Stimulated activated memory B cell treated with anti-CD40 and anti-IgM and Interleukin-4, amounts not matched to agents 10 μg/mL and 1 μg/mL and 100 μg/mL, for 72 hours (primary cell): ENCODE measurements around the gene SLIT1.
A peak's percentile ranks its signal among the peaks of the same experiment; 100 is the strongest.

Experiments used
- ATAC-seq: fragments of 150-1000 bp; cut with Tn5 transposase; 2 replicates; pipeline ENCODE4 v1.10.0; 2021
- H3K27ac Mint-ChIP-seq: one replicate; pipeline ENCODE4 v1.8.0; 2022; ENCODE audit warnings: mild to moderate bottlenecking, mixed read lengths
- H3K27me3 Mint-ChIP-seq: one replicate; pipeline ENCODE4 v1.8.0; 2022; ENCODE audit warnings: mixed read lengths
- H3K36me3 Mint-ChIP-seq: one replicate; pipeline ENCODE4 v1.8.0; 2022; ENCODE audit warnings: mixed read lengths
- H3K4me1 Mint-ChIP-seq: one replicate; pipeline ENCODE4 v1.8.0; 2022; ENCODE audit warnings: mixed read lengths
- H3K4me3 Mint-ChIP-seq: one replicate; pipeline ENCODE4 v1.8.0; 2022; ENCODE audit warnings: mild to moderate bottlenecking, moderate library complexity, mixed read lengths
- H3K9me3 Mint-ChIP-seq: one replicate; pipeline ENCODE4 v1.8.0; 2022; ENCODE audit warnings: mixed read lengths

SLIT1 gene

DNA sequence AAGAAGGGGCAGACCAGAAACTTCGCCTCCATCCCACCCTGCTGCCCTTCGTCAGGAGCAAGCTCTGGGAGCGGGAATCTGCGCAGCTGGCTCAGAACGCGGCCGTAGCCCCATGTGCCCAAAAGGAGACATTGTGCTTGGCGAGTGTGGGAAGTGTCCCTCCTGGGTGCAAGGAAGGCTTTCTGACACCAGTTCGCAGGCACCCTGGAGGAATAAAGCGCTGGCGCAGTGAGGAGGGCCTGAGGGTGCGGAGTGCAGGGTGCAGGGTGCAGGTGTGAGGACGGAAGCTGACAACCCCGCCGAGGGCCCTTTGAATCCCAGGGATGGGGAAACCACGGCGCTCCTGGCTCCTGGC lies 811 bp downstream of the SLIT1 start:
- Mint-ChIP-seq H3K27me3 (peaks cover 86% of the 10 kb centered on the region), H3K4me1 (peaks cover 14% of the 10 kb centered on the region), H3K9me3 (no peaks in the 10 kb centered on the region), H3K36me3 (no peaks in the 10 kb centered on the region), H3K4me3 (peak overlapping the region; percentile 63), H3K27ac (no peak overlapping the region)
- ATAC-seq: no peak

DNA sequence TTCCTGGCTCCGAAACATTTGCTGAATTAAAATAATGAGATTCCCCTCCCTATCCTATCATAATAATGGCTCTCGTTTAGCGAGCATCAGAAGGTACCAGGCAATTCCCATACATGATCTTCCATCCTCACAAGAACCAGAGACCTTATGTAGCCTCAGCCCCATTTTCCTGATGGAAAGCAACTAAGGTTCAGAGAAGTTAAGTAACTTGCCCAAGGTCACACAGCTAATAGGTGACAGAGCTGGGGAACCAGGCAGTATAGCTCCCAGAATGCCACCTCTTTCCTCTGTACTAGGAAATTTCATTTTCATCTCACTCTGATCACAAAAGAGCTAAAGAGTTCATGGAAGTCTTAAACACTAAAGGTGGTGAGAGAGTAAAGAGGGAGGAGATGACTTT lies 2.4 kb downstream of the SLIT1 start:
- no peak overlapping the region for H3K4me3 Mint-ChIP-seq
- H3K27ac Mint-ChIP-seq: no peak overlapping the region
- H3K36me3 Mint-ChIP-seq: no peaks in the 10 kb centered on the region
- peaks cover 14% of the 10 kb centered on the region for H3K4me1 Mint-ChIP-seq
- peaks cover 75% of the 10 kb centered on the region for H3K27me3 Mint-ChIP-seq
- no peaks in the 10 kb centered on the region for H3K9me3 Mint-ChIP-seq
- ATAC-seq: no peak

DNA sequence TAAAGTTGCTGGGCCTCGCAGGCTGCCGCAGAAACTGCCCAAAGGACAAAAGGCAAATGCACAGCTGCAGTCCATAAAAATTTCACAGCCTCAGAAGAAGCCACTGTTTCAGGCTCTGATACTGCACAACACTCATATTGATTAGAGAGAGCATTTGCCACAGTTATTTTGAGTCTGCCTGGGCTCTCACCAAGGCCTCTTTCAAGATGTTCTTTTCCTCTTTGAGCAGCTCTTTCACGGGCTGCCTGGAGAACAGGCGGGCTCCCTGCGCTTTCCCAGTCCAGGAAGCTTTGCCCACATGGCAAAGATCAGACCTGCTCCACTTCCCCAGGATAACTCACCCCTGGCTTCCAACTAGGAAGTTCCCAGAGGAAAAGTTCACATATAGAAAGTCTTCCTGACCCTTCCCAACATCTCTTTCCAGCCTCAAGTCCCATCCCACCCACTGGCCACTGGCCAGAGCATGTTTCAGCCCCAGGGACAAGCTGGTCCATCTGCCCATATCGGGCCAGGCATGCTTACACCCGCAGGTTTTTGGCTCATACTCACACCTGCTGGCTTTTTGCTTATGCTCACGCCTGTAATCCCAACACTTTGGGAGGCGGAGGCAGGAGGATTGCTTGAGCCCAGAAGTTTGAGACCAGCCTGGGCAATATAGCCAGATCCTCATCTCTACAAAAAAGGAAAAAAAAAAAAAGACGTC lies 3.3 kb downstream of the SLIT1 start:
- Mint-ChIP-seq H3K27ac (no peak overlapping the region), H3K27me3 (peaks cover 67% of the 10 kb centered on the region), H3K9me3 (no peaks in the 10 kb centered on the region), H3K4me1 (peaks cover 14% of the 10 kb centered on the region), H3K4me3 (no peak overlapping the region), H3K36me3 (no peaks in the 10 kb centered on the region)
- no peak for ATAC-seq

DNA sequence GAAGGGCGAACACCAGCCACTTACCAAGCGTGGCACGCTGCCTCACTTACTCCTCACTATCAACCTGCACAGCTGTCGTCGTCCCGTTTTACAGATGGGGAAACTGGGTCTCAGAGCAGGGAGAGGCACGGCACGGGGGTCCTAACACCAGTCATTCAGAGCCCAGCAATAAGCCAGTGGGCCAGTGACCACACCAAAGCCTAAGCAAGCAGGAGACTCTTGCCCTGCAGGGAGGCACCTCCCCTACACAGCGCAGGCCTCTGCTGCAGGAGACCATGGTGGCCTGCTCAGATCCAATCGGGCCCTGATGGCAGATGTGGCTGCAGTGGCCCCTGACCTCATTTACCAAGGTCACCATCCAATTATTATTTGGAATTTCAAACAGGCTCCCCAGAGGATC lies 4.8 kb downstream of the SLIT1 start:
- Mint-ChIP-seq H3K27me3 (peaks cover 52% of the 10 kb centered on the region), H3K9me3 (no peaks in the 10 kb centered on the region)
- no peak for ATAC-seq

DNA sequence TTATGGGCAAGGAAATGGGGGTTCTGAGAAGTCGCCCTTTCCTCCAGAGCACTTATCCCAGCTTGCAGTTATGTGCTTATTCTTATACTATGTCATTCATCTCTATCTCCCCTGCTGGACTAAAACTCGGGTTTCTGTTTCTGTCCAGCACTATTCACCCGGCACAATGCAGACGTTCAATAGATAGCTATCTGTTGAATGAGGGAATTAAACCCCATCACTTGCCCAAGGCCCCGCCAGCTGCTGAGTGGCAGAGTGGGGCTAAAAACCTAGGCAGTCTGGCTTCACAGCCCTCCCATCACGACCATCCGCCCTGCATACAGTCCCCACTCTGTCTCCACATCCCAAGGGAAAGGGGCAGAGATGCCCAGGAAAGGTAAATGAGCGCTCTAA lies 5.4 kb downstream of the SLIT1 start:
- Mint-ChIP-seq H3K27me3 (peaks cover 48% of the 10 kb centered on the region), H3K36me3 (no peaks in the 10 kb centered on the region), H3K9me3 (no peaks in the 10 kb centered on the region), H3K4me1 (peaks cover 7% of the 10 kb centered on the region), H3K27ac (no peak overlapping the region), H3K4me3 (no peak overlapping the region)
- ATAC-seq: no peak

More for the DNA sequence above, 4.8 kb downstream of the SLIT1 start:
- H3K36me3 Mint-ChIP-seq: no peaks in the 10 kb centered on the region
- peaks cover 9% of the 10 kb centered on the region for H3K4me1 Mint-ChIP-seq
- H3K27ac Mint-ChIP-seq: no peak overlapping the region
- H3K4me3 Mint-ChIP-seq: no peak overlapping the region

DNA sequence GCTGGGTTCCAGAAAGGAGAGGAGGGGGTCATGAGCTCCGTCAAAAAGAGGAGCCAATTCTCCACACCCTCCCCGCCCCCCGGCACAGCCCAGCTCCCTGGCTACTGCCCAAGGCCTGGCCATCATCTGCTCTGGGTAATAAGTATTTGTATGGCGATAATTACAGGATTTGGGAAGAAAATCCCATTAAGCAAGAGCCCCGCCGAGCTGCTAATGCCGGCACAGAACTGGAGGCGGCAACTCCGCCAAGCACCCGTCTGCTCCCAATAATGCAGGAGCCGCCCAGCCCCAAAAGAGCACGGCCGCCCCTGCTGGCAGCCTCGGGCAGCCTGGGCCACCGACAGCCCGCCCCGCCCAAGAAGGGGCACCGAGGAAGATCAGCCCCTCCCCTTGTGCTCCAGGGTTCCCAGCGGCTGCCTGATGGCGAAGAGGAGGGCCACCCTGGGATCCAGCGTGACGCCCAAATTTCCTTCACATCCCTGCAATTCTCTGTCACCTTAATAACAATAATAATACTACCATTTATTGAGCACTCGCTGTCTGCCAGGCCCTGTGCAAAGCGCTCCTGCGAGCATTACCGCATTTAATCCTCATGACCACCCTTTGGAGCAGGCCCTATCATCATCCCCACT lies 5.9 kb downstream of the SLIT1 start:
- Mint-ChIP-seq H3K27ac (no peak overlapping the region), H3K4me1 (peaks cover 2% of the 10 kb centered on the region), H3K4me3 (no peak overlapping the region), H3K27me3 (peaks cover 43% of the 10 kb centered on the region), H3K36me3 (no peaks in the 10 kb centered on the region), H3K9me3 (no peaks in the 10 kb centered on the region)
- no peak for ATAC-seq

DNA sequence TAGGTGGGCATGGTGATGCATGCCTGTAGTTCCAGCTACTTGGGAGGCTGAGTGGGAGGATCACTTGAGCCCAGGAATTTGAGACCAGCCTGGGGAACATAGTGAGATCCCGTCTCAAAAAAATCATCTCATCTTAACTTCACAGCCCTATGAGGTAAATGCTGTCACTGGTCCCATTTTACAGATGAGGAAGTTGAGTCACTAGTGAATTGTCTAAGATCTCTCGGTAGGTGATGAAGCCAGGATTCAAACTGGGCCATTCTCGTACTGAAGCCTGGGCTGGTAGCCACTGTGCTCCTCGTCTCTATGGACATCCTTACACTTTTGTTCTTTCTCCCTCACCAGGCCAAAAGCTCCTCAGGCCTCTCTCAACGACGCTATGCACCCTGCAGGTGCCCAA lies 6.4 kb downstream of the SLIT1 start:
- Mint-ChIP-seq H3K4me3 (no peak overlapping the region), H3K27me3 (peaks cover 37% of the 10 kb centered on the region), H3K36me3 (no peaks in the 10 kb centered on the region), H3K4me1 (no peaks in the 10 kb centered on the region), H3K9me3 (no peaks in the 10 kb centered on the region), H3K27ac (no peak overlapping the region)
- ATAC-seq: no peak

DNA sequence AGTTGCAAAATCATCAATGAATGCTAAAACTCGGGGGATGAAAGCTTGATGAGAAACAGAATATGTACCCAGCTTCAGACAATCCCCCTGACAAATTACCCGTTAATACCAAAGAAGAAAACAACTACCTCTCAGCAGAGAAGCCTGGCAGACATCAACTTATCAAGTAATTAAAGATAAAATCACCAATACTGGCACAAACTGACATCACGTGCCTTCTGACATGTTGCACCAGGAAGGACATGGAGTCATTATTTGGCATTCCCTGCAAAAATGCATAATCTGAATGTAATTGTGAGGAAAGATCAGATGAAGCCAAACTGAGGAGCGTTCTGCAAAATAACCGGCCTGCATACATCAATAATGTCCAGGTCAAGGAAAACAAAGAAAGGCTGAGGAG lies 7.7 kb downstream of the SLIT1 start:
- Mint-ChIP-seq H3K27ac (no peak overlapping the region), H3K4me1 (no peaks in the 10 kb centered on the region)

DNA sequence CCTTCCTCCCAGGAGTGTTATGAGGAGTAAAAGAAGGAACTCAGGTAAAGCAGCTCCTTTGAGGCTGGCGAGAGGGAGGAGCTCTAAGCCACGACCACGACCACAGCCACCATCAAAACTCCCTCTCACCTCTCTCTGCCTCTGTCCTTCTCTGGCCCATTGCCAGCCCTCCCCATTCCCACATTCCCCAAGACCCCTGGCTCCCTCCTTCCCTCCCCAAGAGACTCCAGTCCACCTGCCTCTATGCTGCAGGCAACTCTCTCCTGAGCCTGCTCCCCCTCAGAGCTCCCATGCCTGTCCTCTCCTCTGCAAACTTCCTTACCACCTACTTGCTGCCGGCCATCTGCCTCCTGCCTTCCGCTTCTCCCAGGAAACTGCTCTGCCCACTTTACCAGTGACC lies 9.5 kb downstream of the SLIT1 start:
- H3K36me3 Mint-ChIP-seq: no peaks in the 10 kb centered on the region
- H3K4me3 Mint-ChIP-seq: no peak overlapping the region
- H3K27ac Mint-ChIP-seq: no peak overlapping the region
- no peaks in the 10 kb centered on the region for H3K9me3 Mint-ChIP-seq
- peaks cover 32% of the 10 kb centered on the region for H3K27me3 Mint-ChIP-seq
- ATAC-seq: no peak
- no peaks in the 10 kb centered on the region for H3K4me1 Mint-ChIP-seq

More for the DNA sequence above, 7.7 kb downstream of the SLIT1 start:
- ATAC-seq: no peak
- no peaks in the 10 kb centered on the region for H3K9me3 Mint-ChIP-seq
- no peaks in the 10 kb centered on the region for H3K36me3 Mint-ChIP-seq
- H3K27me3 Mint-ChIP-seq: peaks cover 26% of the 10 kb centered on the region
- H3K4me3 Mint-ChIP-seq: no peak overlapping the region

DNA sequence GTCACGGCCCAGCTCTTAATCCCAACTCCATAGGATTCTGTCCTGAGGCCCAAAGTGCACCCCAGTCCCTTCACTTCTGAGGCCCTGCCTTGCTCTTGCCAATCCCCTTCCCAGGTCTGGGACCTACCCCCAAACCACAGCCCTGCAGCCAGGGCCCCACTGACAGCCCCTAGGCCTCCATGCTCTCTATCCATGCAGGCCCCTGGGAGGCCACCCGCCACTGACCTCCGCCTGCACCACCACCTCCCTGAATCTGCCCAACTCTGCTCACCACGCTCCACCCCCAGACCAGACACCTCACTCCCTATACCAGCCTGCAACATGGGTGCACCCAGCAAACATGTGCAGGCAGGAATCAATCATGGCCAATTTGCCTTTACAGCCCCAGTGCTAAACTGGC lies 10.2 kb downstream of the SLIT1 start:
- Mint-ChIP-seq H3K36me3 (no peaks in the 10 kb centered on the region), H3K4me3 (no peak overlapping the region), H3K4me1 (no peaks in the 10 kb centered on the region), H3K27ac (no peak overlapping the region), H3K27me3 (peaks cover 32% of the 10 kb centered on the region), H3K9me3 (no peaks in the 10 kb centered on the region)
- ATAC-seq: no peak

DNA sequence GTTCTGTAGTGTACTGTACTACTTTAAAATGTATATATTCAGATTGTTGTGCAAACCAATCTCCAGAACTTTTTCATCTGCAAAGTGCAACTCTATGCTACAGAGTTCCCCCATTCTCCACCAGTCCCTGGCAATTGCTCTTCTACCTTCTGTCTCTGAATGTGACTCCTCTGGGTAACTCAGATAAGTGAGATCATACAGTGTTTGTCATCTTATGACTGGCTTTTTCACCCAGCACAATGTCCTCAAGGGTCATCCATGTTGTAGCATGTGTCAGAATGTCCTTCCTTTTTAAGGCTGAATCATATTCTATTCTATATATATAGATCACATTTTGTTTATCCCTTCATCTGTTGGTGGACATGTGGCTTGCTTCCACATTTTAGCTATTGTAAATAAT lies 10.8 kb downstream of the SLIT1 start:
- ATAC-seq: no peak
- Mint-ChIP-seq H3K4me3 (no peak overlapping the region), H3K27me3 (peaks cover 32% of the 10 kb centered on the region), H3K36me3 (no peaks in the 10 kb centered on the region), H3K9me3 (no peaks in the 10 kb centered on the region), H3K4me1 (no peaks in the 10 kb centered on the region), H3K27ac (no peak overlapping the region)

DNA sequence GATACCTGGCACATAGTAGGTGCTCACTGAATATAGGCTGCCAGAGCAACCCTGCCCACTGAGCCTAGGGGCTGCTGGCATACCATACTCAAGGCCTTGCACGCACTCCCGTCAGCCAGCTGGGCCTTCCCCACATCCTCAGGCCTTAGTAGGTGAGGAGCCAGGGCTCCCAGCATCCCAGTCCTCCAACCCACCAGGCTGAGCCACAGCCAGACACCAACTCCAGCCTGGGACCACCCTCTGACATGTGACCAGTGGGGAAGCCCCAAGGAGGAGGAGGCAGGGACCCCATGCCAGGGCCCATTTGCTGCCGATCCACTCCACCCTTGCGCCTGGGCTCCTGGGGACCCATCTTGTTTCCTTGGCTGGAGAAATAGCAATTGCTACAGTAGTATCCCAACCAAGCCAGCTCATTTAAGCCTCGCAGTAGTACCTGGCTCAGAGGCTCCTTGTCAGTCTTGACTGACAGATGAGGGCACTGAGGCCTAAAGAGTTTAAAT lies 11.4 kb downstream of the SLIT1 start:
- no peak overlapping the region for H3K27ac Mint-ChIP-seq
- no peaks in the 10 kb centered on the region for H3K9me3 Mint-ChIP-seq
- H3K27me3 Mint-ChIP-seq: peaks cover 38% of the 10 kb centered on the region
- no peaks in the 10 kb centered on the region for H3K4me1 Mint-ChIP-seq
- H3K4me3 Mint-ChIP-seq: no peak overlapping the region
- H3K36me3 Mint-ChIP-seq: no peaks in the 10 kb centered on the region
- no peak for ATAC-seq

DNA sequence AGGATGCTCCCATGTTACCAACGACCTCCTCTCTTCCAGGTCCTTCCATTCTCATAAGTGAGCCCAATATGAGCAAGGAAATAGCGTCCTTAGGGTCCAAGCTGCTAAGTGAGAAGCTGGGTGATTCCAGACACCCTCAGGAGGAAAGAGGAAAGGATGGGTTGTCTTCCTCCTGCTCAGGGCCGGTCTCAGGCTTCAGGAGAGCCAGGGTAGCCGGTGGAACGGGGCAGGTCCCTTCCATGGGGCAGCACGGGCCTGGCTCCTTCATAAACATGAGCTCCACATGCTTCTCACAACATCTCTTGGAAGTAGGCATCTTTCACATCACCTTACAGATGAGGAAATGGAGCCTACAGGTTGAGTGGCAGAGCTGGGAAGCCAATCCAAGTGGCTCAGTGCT lies 12.7 kb downstream of the SLIT1 start:
- Mint-ChIP-seq H3K9me3 (no peaks in the 10 kb centered on the region), H3K27me3 (peaks cover 47% of the 10 kb centered on the region), H3K4me1 (no peaks in the 10 kb centered on the region), H3K27ac (no peak overlapping the region), H3K4me3 (no peak overlapping the region), H3K36me3 (no peaks in the 10 kb centered on the region)
- ATAC-seq: no peak

DNA sequence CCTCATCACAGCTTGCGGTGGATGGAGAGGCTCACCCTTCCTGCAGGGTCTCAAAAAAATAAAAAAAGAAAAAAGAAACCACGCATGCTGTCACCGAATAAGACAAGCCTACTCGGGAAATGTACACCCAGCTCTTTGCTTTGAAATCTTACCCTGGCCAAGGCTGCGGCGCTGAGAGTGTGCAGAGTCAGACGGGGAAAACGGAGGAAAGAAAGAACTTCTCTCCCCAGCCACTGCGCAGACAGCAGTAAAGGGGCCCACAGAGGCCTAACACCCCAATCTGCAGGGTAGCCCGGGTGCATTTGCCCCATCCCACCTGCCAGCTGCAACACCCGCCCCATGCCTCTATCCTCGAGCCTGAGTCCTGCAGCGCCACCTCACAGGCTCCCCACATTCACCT lies 14.8 kb downstream of the SLIT1 start:
- peaks cover 47% of the 10 kb centered on the region for H3K27me3 Mint-ChIP-seq
- H3K4me3 Mint-ChIP-seq: no peak overlapping the region
- no peaks in the 10 kb centered on the region for H3K4me1 Mint-ChIP-seq
- no peaks in the 10 kb centered on the region for H3K36me3 Mint-ChIP-seq
- no peak overlapping the region for H3K27ac Mint-ChIP-seq
- no peaks in the 10 kb centered on the region for H3K9me3 Mint-ChIP-seq
- ATAC-seq: no peak

DNA sequence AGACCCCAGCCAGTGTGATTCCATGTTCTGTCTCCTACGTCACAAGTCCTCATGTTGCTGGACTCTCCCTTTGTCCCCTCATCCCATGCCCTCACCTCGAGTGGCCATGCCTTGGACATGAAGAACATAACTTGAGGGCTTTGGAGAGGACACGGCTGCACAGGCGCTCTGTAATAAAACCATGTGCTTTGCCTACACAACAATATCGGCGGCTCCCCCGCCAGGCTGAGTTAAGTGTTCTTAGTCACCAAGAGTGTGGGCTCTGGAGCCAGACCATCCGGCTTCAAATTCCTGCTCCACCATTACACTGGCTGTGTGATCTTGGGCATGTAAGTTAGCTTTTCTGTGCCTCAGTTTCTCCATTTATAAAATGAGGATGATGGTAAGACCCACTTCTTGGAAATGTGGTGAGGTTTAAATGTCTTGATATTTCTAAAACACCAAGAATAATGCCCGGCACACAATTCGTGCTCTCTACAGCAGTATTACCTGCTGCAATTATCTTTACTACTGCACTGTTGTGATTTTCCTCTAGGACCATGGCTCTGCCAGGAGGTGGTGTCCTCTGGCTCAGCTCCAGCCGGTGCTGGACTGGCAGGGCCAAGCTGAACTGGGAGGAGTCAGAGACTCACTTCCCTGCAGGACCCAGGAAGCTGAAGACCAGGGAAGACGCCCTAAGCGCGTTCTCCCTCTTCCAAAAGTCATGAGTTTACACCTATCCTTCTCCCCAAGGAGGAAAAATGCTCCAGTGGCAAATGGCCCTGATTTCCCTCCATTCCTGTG lies 15.7 kb downstream of the SLIT1 start:
- peaks cover 47% of the 10 kb centered on the region for H3K27me3 Mint-ChIP-seq
- H3K9me3 Mint-ChIP-seq: no peaks in the 10 kb centered on the region
- no peaks in the 10 kb centered on the region for H3K4me1 Mint-ChIP-seq
- ATAC-seq: no peak
- no peak overlapping the region for H3K4me3 Mint-ChIP-seq
- no peaks in the 10 kb centered on the region for H3K36me3 Mint-ChIP-seq
- no peak overlapping the region for H3K27ac Mint-ChIP-seq

DNA sequence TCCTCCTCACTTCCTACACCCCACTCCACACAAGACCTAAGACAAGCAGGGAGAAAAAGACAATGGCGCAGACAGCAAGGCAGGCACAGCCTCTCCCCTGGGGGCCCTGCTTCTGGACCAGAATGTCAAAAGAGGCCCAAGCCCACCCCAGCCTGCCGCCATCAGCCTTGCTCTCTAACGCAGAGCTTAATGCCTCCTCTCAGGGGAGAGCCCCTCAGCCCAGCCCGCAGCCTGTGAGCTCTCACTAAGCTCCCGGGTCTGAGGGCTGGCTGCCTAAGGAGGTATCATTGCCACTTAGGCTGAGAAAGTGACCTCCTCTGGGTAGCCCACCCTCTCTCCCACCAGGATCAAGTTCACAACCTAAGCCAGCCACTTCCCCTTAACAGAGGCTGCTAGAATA lies 16.7 kb downstream of the SLIT1 start:
- H3K4me3 Mint-ChIP-seq: no peak overlapping the region
- peaks cover 47% of the 10 kb centered on the region for H3K27me3 Mint-ChIP-seq
- H3K36me3 Mint-ChIP-seq: no peaks in the 10 kb centered on the region
- H3K9me3 Mint-ChIP-seq: no peaks in the 10 kb centered on the region
- H3K27ac Mint-ChIP-seq: no peak overlapping the region
- no peak for ATAC-seq
- H3K4me1 Mint-ChIP-seq: no peaks in the 10 kb centered on the region
